ENCODE data around the gene TH.

The TH gene

GRCh38 chr11:2139123-2139521, 32.5 kb downstream of the TH start, which contains the start of gene IGF2:
IGF2 (minus strand) TSS chr11:2139389; CDS start chr11:2135523, 3,866 bp downstream.
- Histone ChIP-seq H3F3A (ENCODE audit: low read depth) (no peaks in the 10 kb centered on the region), H2AFZ (ENCODE audit: low read length) (no peak within 1 kb of the TSS), H3K36me3 (ENCODE audit: insufficient read depth, low read length) (no peaks in the 10 kb centered on the region), H3K4me1 (ENCODE audit: insufficient read depth, low read length, poor library complexity, severe bottlenecking) (no peaks in the 10 kb centered on the region), H3K79me2 (ENCODE audit: insufficient read depth, low read length) (no peaks in the 10 kb centered on the region), H3K4me2 (ENCODE audit: low read depth, low read length, poor library complexity, severe bottlenecking) (no peak within 1 kb of the TSS), H4K20me1 (ENCODE audit: insufficient read depth, low read length, poor library complexity, severe bottlenecking) (no peaks in the 10 kb centered on the region), H3K9me2 (replicated peaks; ENCODE audit: low read depth, low read length) (no peaks in the 10 kb centered on the region), H3K4me3 (ENCODE audit: low read length, poor library complexity, severe bottlenecking) (no peak within 1 kb of the TSS), H3K27me3 (ENCODE audit: insufficient read depth, low read length, poor library complexity, severe bottlenecking) (no peaks in the 10 kb centered on the region), H3K9me3 (ENCODE audit: insufficient read depth, low read depth, low read length) (no peaks in the 10 kb centered on the region), H3K9ac (ENCODE audit: low read depth, low read length, poor library complexity, severe bottlenecking) (no peak within 1 kb of the TSS)
- no peak for TF ChIP-seq CTCF (conservative IDR thresholded peaks at IDR 0.05; ENCODE audit: low read length)
- TF ChIP-seq EZH2phosphoT487 (IDR thresholded peaks at IDR 0.05; ENCODE audit: borderline replicate concordance), result no peak

GRCh38 chr11:2138431-2139122, 33.0 kb downstream of the TH start:
- H3K79me2 ChIP-seq (ENCODE audit: insufficient read depth, low read length), result no peaks in the 10 kb centered on the region
- no peaks in the 10 kb centered on the region for H4K20me1 ChIP-seq (ENCODE audit: insufficient read depth, low read length, poor library complexity, severe bottlenecking)
- no peaks in the 10 kb centered on the region for H3K27me3 ChIP-seq (ENCODE audit: insufficient read depth, low read length, poor library complexity, severe bottlenecking)
- H3K9me3 ChIP-seq (ENCODE audit: insufficient read depth, low read depth, low read length), result no peaks in the 10 kb centered on the region
- H3K4me3 ChIP-seq (ENCODE audit: low read length, poor library complexity, severe bottlenecking), result no peak overlapping the region
- no peak for TF ChIP-seq EZH2phosphoT487 (IDR thresholded peaks at IDR 0.05; ENCODE audit: borderline replicate concordance)
- TF ChIP-seq CTCF (conservative IDR thresholded peaks at IDR 0.05; ENCODE audit: low read length), result no peak
- no peaks in the 10 kb centered on the region for H3F3A ChIP-seq (ENCODE audit: low read depth)
- H3K36me3 ChIP-seq (ENCODE audit: insufficient read depth, low read length), result no peaks in the 10 kb centered on the region
- no peak overlapping the region for H3K4me2 ChIP-seq (ENCODE audit: low read depth, low read length, poor library complexity, severe bottlenecking)
- no peaks in the 10 kb centered on the region for H3K4me1 ChIP-seq (ENCODE audit: insufficient read depth, low read length, poor library complexity, severe bottlenecking)
- H3K9me2 ChIP-seq (replicated peaks; ENCODE audit: low read depth, low read length), result no peaks in the 10 kb centered on the region
- no peak overlapping the region for H2AFZ ChIP-seq (ENCODE audit: low read length)
- H3K9ac ChIP-seq (ENCODE audit: low read depth, low read length, poor library complexity, severe bottlenecking), result no peak overlapping the region

- Histone ChIP-seq H3K36me3 (ENCODE audit: insufficient read depth, low read length) (no peaks in the 10 kb centered on the region), H3K79me2 (ENCODE audit: insufficient read depth, low read length) (no peaks in the 10 kb centered on the region), H3K4me3 (ENCODE audit: low read length, poor library complexity, severe bottlenecking) (no peak overlapping the region), H4K20me1 (ENCODE audit: insufficient read depth, low read length, poor library complexity, severe bottlenecking) (no peaks in the 10 kb centered on the region), H2AFZ (ENCODE audit: low read length) (no peak overlapping the region), H3F3A (ENCODE audit: low read depth) (no peaks in the 10 kb centered on the region), H3K4me2 (ENCODE audit: low read depth, low read length, poor library complexity, severe bottlenecking) (no peak overlapping the region), H3K4me1 (ENCODE audit: insufficient read depth, low read length, poor library complexity, severe bottlenecking) (no peaks in the 10 kb centered on the region), H3K9me3 (ENCODE audit: insufficient read depth, low read depth, low read length) (no peaks in the 10 kb centered on the region), H3K9ac (ENCODE audit: low read depth, low read length, poor library complexity, severe bottlenecking) (no peak overlapping the region), H3K9me2 (replicated peaks; ENCODE audit: low read depth, low read length) (no peaks in the 10 kb centered on the region), H3K27me3 (ENCODE audit: insufficient read depth, low read length, poor library complexity, severe bottlenecking) (no peaks in the 10 kb centered on the region)
- TF ChIP-seq CTCF (conservative IDR thresholded peaks at IDR 0.05; ENCODE audit: low read length) (no peak), EZH2phosphoT487 (IDR thresholded peaks at IDR 0.05; ENCODE audit: borderline replicate concordance) (no peak)
These were observed 33.6 kb downstream of the TH start for GRCh38 chr11:2138068-2138430.
